Ovary (tissue), 9 donors: ENCODE measurements around the gene C6orf163. TPM values are rescaled to one million over a fixed set of nuclear protein-coding genes. Genes with fewer than 3 reads are reported as not detected.

Source experiments
- DNase-seq, 5 donors: peaks; one replicate each; pipeline ENCODE4 v3.0.0-alpha.2; 2019 to 2020
- H3K27ac ChIP-seq, 2 donors: fragments of 200-600 bp; one replicate each; pipeline versions ENCODE4 v1.5.1 to v1.8.0; 2019 to 2022
- H3K27me3 ChIP-seq: fragments of 200-600 bp; one replicate; pipeline ENCODE4 v1.8.0; 2022
- H3K36me3 ChIP-seq: fragments of 200-600 bp; sonication (generic); one replicate; pipeline ENCODE4 v1.5.1; 2019
- H3K4me1 ChIP-seq: one replicate; pipeline ENCODE4 v1.8.1; 2013; ENCODE audit warnings: mild to moderate bottlenecking, moderate library complexity; ENCODE audit not compliant: insufficient read depth
- H3K4me3 ChIP-seq: fragments of 200-600 bp; sonication (generic); one replicate; pipeline ENCODE4 v1.5.1; 2017
- H3K9me3 ChIP-seq, 2 donors: fragments of 200-600 bp in 1 of 2; sonication (generic) in 1 of 2; one replicate each; pipeline versions ENCODE4 v1.5.1 to v1.8.1; 2013 to 2019; ENCODE audit warnings: mild to moderate bottlenecking in 1 of 2, moderate library complexity in 1 of 2
- CTCF ChIP-seq, 3 donors: fragments of 450-650 bp in 2 of 3; fragments of 200-600 bp in 1 of 3; IDR thresholded peaks; one replicate each; pipeline versions ENCODE4 v1.5.1 to v1.8.0; 2016 to 2022; ENCODE audit warnings: antibody characterized with exemption in 3 of 3, mild to moderate bottlenecking in 1 of 3
- EP300 ChIP-seq: sonication (generic); formaldehyde crosslinking; IDR thresholded peaks from one replicate; pipeline ENCODE4 v1.6.1; 2017; ENCODE audit warnings: antibody characterized with exemption
- POLR2A ChIP-seq: fragments of 450-650 bp; IDR thresholded peaks from one replicate; pipeline ENCODE4 v1.6.1; 2017; ENCODE audit warnings: antibody characterized with exemption, mild to moderate bottlenecking, moderate library complexity
- WGBS, 3 donors: extraction: QIAGEN DNeasy Blood & Tissue Kit in 1 of 3; methylation state at CpG; one replicate each; pipeline versions ENCODE4 v1.1.5 to v1.1.7; 2013 to 2017; 5-methylcytosine and 5-hydroxymethylcytosine counted together
- intact Hi-C, 4 donors: fragments of 100-400 bp; cut with DNase I; formaldehyde crosslinking; loops; one replicate each; pipeline versions ENCODE4 v1.11.0 to v1.15.1; 2022 to 2023
- polyA plus RNA-seq, 2 donors: library from polyadenylated mRNA; stranded (reverse); fragments of 200-250 nt in 1 of 2; fragments of 350-450 nt in 1 of 2; fragmentation: Illumina TruSeq in 1 of 2; extraction: RNeasy Lipid Tissue Mini Kit (QIAGEN cat#74804) in 1 of 2; gene quantifications; one replicate each; pipeline ENCODE4 v1.2.3, GENCODE V29; 2013 to 2014
- total RNA-seq, 7 donors: library from RNA; depleted of rRNA in 2 of 7; stranded (reverse); fragments of >200 nt in 2 of 7; fragmentation: NEBNext Ultra II Directional in 3 of 7; extraction: Animal tissue kit (Norgen Biotek cat#: 25700) in 3 of 7; gene quantifications; one replicate each; pipeline versions ENCODE4 v1.1.0 to v1.2.4, GENCODE V29; 2016 to 2023
- donor health status: DM: no; HTN: no; CAD: no; lungs with moderate emphysema.
- donor health status: DM: no; HTN: no; CAD: no.
- donor health status: Bipolar disorder and iron deficiency.
- donor health status: DM: yes; HTN: yes; CAD: no.
- donor health status: DM: no; HTN: no; CAD: no.
- donor health status: DM: yes; HTN: yes; CAD: no.

C6orf163 gene
- total and polyA plus RNA-seq, 9 donors: 1.3 to 4.1 (median 2.8) TPM

GRCh38 chr6:87382861-87383260, 38.2 kb downstream of the C6orf163 start:
- no peaks in the 10 kb centered on the region for H3K36me3 ChIP-seq
- no peaks in the 10 kb centered on the region for H3K27me3 ChIP-seq
- no peaks in the 10 kb centered on the region for H3K9me3 ChIP-seq
- intact Hi-C loops: no loop called here
- 89 to 90% (median 90%) methylated on average over 5 of the region's 5 CpGs for WGBS, 3 donors
- no peak overlapping the region for H3K4me3 ChIP-seq
- DNase-seq: no peak
- no peak overlapping the region for H3K27ac ChIP-seq
- no peaks in the 10 kb centered on the region for H3K4me1 ChIP-seq
- TF ChIP-seq EP300 (no peak), CTCF (IDR thresholded peaks at IDR 0.05) (no peak), POLR2A (no peak)

GRCh38 chr6:87384038-87384437, 39.4 kb downstream of the C6orf163 start:
- 21 to 36% (median 29%) methylated on average over 1 of the region's 1 CpG for WGBS, 3 donors
- no peak for TF ChIP-seq POLR2A
- no peak for TF ChIP-seq EP300
- TF ChIP-seq CTCF (IDR thresholded peaks at IDR 0.05): no peak
- no peak overlapping the region for H3K27ac ChIP-seq
- H3K9me3 ChIP-seq: no peaks in the 10 kb centered on the region
- H3K4me3 ChIP-seq: no peak overlapping the region
- no peaks in the 10 kb centered on the region for H3K4me1 ChIP-seq
- H3K27me3 ChIP-seq: no peaks in the 10 kb centered on the region
- DNase-seq: no peak
- H3K36me3 ChIP-seq: no peaks in the 10 kb centered on the region
- intact Hi-C loops: no loop called here

GRCh38 chr6:87384449-87384848, 39.8 kb downstream of the C6orf163 start:
- H3K9me3 ChIP-seq: no peaks in the 10 kb centered on the region
- no peak overlapping the region for H3K27ac ChIP-seq
- intact Hi-C loops: no loop called here
- 55 to 73% (median 72%) methylated on average over 3 of the region's 3 CpGs for WGBS, 3 donors
- TF ChIP-seq EP300: no peak
- TF ChIP-seq POLR2A: no peak
- TF ChIP-seq CTCF (IDR thresholded peaks at IDR 0.05): no peak
- no peak for DNase-seq
- no peak overlapping the region for H3K4me3 ChIP-seq
- H3K27me3 ChIP-seq: no peaks in the 10 kb centered on the region
- H3K36me3 ChIP-seq: no peaks in the 10 kb centered on the region
- H3K4me1 ChIP-seq: no peaks in the 10 kb centered on the region

GRCh38 chr6:87391334-87391733, 46.7 kb downstream of the C6orf163 start:
- WGBS, 3 donors: 63 to 69% (median 63%) methylated on average over 3 of the region's 3 CpGs
- TF ChIP-seq EP300 (no peak), CTCF (IDR thresholded peaks at IDR 0.05) (no peak), POLR2A (no peak)
- H3K36me3 ChIP-seq: no peaks in the 10 kb centered on the region
- no peaks in the 10 kb centered on the region for H3K27me3 ChIP-seq
- H3K4me1 ChIP-seq: no peaks in the 10 kb centered on the region
- no peak overlapping the region for H3K4me3 ChIP-seq
- no peak overlapping the region for H3K27ac ChIP-seq
- no peaks in the 10 kb centered on the region for H3K9me3 ChIP-seq
- intact Hi-C loops: loop anchor here in 2 of 4 donors (5.0 to 10.0 kb wide), 2 partner anchors 1476 to 1483 kb away; no protein-coding TSS in a partner anchor
- DNase-seq: no peak
